HG03103 (cell line): ENCODE results near the gene PLCH1.

Experiments used
- ATAC-seq: cut with Tn5 transposase; IDR thresholded peaks from one replicate; pipeline ENCODE4 v1.9.1; 2021; ENCODE audit warnings: low read depth; ENCODE audit not compliant: unreplicated experiment

PLCH1 gene

GRCh38 chr3:155747286-155747945 is 2.5 kb upstream of the PLCH1 start:
- no peak for ATAC-seq

- ATAC-seq, result no peak
Observed at GRCh38 chr3:155746703-155747102, 1.8 kb upstream of the PLCH1 start.

GRCh38 chr3:155745795-155746550 is 1.1 kb upstream of the PLCH1 start:
- no peak for ATAC-seq

- peak; percentile 43 for ATAC-seq
Observed at GRCh38 chr3:155744010-155744625, 753 bp downstream of the PLCH1 start.

GRCh38 chr3:155743606-155744005 is 1.3 kb downstream of the PLCH1 start:
- ATAC-seq, result no peak

- ATAC-seq, result no peak
Observed at GRCh38 chr3:155742349-155742965, 2.4 kb downstream of the PLCH1 start.

GRCh38 chr3:155741603-155742002 is 3.3 kb downstream of the PLCH1 start:
- ATAC-seq, result no peak

- no peak for ATAC-seq
Observed at GRCh38 chr3:155741101-155741500, 3.8 kb downstream of the PLCH1 start.

GRCh38 chr3:155739154-155739553 is 5.7 kb downstream of the PLCH1 start:
- ATAC-seq, result no peak

GRCh38 chr3:155738580-155739076 is 6.2 kb downstream of the PLCH1 start:
- ATAC-seq, result no peak

- peak; percentile 69 for ATAC-seq
Observed at GRCh38 chr3:155737844-155738460, 6.9 kb downstream of the PLCH1 start.

GRCh38 chr3:155736381-155736780 is 8.5 kb downstream of the PLCH1 start:
- no peak for ATAC-seq

GRCh38 chr3:155730843-155731242 is 14.0 kb downstream of the PLCH1 start:
- ATAC-seq, result no peak

- ATAC-seq, result no peak
Observed at GRCh38 chr3:155727836-155728235, 17.0 kb downstream of the PLCH1 start.

- ATAC-seq, result no peak
Observed at GRCh38 chr3:155714295-155714718, 30.6 kb downstream of the PLCH1 start.

- ATAC-seq, result no peak
Observed at GRCh38 chr3:155712008-155712407, 32.9 kb downstream of the PLCH1 start.

- no peak for ATAC-seq
Observed at GRCh38 chr3:155704771-155705559, 39.9 kb downstream of the PLCH1 start.

- ATAC-seq, result no peak
Observed at GRCh38 chr3:155704061-155704460, 40.8 kb downstream of the PLCH1 start.

- no peak for ATAC-seq
Observed at GRCh38 chr3:155702745-155703591, 41.9 kb downstream of the PLCH1 start.
